Stromal cell of bone marrow (primary cell): ENCODE measurements around the gene OR1L8.
"Not testable (repeated sequence)": the region's sequence is repeated elsewhere in the genome, so short reads cannot be mapped to it uniquely, and the experiment has no call there.

Experiments
- DNase-seq: peaks from one replicate; pipeline ENCODE4 v3.0.0-alpha.2; 2012; ENCODE audit warnings: low read depth

The OR1L8 gene, protein sequence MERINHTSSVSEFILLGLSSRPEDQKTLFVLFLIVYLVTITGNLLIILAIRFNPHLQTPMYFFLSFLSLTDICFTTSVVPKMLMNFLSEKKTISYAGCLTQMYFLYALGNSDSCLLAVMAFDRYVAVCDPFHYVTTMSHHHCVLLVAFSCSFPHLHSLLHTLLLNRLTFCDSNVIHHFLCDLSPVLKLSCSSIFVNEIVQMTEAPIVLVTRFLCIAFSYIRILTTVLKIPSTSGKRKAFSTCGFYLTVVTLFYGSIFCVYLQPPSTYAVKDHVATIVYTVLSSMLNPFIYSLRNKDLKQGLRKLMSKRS

DNA sequence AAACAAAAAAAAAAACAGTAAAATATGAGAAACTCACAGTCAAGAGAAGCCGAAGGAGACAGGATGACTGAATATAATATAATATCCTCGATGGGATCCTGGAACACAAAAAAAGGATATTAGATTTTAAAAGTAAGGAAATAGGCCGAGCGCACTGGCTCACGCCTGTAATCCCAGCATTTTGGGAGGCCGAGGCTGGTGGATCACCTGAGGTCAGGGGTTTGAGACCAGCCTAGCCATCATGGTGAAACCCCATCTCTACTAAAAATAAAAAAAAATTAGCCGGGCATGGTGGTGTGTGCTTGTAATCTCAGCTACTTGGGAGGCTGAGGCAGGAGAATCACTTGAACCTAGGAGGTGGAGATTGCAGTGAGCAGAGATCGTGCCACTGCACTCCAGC lies at the start of gene OR1L8:
OR1L8 (minus strand) TSS at position 101 of the 400 bp plus-strand sequence. CDS start 14,907 bp downstream, outside the sequence.
- not testable (repeated sequence) for DNase-seq

DNA sequence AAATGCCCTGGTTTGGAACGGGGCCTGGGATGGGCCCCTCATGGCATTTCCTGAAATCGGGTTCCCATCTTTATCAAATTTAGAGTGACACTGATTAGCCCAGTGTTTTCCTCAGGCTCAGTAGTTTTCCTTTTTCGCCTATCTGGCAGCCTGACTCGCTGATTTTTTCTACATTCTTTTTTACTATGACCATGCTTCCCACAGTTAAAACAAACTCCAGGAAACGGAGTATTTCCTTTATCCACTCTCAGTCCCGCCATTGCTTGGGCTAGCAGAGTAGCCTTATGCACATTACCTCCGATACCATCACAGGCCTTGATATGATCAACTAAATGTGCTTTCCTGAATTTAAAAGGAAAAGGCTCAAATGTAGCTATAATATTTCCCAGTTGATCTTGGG lies 36.8 kb upstream of the OR1L8 start:
- no peak for DNase-seq

DNA sequence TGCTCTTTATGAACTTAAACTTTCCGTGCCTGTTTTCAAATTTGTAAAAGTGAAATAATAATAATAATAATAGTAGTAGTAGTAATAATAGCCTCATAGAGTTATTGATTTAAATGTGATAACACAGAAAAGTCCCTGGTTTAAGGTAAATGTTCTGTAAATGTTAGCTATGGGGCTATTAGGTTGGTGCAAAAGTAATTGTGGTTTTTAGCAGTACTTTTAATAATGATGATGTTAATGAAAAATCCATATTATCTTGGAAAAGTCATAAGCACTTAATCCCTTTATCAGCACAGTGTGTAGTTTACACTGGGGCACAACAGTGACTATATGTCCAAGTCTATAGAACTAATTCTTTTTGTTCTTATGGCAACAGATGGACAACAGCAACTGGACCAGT lies 31.2 kb upstream of the OR1L8 start, which contains the start of gene OR1Q1:
OR1Q1 (plus strand) TSS at position 377 of the 400 bp plus-strand sequence; CDS start at position 377, 0 bp downstream.
- no peak for DNase-seq

DNA sequence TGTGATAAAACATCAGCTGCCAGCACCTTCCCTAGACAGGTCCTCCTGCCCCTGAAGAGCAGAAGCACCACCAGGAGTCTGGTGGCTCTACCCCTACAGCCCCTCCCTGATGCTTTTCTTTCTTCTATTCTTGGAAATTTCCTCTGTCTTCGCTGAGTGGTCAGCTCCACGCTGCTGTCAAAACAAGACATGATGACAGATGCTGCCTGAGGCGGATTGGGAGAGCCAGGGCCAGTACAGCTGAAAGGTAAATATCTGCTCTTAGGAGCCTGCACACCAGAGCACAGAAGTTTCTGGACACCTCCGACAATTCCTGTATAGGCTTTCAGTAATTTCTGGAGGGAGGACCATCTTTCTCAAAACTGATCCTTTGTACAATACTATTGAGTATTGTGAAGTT lies 26.6 kb upstream of the OR1L8 start:
- no peak for DNase-seq

DNA sequence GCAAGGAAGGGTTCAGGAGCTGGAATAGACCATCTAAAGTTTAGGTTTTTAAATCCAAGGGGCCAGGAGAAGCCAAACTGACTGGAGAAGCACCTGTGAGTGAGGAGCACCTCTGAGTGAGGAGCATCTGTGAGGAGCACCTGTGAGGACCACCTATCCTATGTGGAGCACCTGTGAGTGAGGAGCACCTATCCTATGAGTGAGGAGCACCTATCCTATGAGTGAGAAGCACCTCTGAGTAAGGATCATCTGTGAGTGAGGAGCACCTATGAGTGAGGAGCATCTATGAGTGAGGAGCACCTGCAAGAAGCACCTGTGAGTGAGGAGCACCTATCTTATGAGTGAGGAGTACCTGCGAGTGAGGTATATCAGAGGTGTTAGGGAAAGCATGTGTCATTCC lies 23.4 kb upstream of the OR1L8 start:
- no peak for DNase-seq

DNA sequence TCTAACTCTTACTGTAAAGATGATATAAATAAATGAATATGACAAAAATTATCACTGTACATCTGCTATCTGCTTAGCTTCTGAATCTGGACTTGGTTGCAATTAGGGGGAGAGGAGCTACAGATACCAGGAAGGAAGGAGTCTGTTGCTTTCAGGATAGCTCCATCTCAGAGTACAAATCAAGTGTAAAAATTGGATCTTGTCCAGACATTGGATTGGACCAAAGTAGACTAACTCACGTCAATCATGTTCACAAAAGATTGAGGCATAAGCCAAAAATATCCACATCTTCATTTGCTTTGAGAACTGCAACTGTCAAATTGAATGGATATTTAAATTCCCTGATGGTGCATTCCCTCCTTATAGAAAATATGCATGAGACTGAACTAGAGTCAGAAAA lies 22.5 kb upstream of the OR1L8 start:
- DNase-seq = no peak

DNA sequence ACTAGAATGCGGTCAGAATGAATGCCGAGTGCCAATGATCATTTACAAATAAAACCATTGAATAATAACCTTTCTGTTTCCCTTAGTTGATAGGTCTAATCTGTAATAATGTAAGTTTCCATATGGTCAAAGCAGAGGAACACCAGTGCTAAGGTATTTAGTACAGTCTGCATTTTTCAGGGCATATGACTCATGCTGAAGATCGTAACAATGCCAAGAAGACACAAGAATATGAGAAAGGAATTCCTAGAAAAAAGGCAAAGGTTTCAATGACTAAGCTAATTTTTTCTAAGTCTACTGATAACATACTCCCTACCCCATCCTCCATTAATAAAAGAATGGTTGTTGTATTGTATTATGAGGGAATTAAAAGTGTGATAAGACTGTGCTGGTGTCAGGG lies 2.8 kb downstream of the OR1L8 start:
- DNase-seq = peak; percentile 3

DNA sequence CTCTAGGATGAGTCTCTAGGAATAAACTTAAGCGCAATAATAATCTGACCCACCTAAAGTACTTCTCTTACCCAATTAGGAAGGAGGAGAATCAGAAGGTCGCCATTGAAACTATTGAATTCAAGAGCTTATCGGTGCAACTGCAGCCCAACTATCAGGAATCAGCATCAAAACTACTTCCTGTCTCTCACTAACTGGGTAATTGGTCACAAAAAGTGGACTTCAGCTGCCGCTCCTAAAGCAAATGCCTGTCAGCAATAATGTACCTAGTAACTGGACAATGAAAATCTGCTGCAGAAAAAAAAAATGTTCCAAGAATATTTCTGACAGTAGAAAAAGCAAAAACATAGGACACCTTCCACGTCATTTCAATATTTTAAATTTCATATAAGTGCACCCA lies 3.3 kb downstream of the OR1L8 start:
- DNase-seq = no peak

DNA sequence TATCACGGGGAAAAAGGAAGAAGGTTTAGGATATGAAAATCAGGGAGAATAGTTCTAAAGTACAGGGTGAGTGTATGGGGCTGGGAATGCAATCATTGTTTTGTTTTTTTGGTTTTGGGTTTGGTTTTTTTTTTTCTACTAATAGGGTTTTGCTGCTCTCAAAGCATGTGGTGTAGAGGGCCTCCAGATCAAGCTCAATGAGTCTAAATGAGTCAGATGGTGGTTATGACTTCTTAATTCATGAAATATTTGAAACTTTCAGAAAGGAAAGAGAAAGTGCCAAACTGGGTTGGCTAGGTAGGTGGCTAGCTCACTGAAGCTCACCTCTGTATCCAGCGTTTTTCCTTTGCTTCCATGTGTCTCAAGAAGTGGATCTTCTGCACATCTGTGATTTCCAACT lies 10.7 kb downstream of the OR1L8 start:
- peak; percentile 8 for DNase-seq

DNA sequence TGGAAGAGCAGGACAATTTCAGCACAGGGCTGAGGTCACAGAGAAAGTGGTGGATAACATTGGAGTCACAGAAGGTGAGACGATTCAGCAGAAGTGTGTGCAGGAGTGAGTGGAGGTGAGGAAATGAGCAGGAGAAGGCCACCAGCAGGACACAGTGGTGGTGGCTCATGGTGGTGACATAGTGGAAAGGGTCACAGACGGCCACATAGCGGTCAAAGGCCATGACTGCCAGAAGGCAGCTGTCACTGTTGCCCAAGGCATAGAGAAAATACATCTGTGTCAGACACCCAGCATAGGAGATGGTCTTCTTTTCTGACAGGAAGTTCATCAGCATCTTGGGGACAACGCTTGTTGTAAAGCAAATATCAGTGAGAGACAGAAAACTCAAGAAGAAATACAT lies 15.3 kb downstream of the OR1L8 start:
- no peak for DNase-seq

DNA sequence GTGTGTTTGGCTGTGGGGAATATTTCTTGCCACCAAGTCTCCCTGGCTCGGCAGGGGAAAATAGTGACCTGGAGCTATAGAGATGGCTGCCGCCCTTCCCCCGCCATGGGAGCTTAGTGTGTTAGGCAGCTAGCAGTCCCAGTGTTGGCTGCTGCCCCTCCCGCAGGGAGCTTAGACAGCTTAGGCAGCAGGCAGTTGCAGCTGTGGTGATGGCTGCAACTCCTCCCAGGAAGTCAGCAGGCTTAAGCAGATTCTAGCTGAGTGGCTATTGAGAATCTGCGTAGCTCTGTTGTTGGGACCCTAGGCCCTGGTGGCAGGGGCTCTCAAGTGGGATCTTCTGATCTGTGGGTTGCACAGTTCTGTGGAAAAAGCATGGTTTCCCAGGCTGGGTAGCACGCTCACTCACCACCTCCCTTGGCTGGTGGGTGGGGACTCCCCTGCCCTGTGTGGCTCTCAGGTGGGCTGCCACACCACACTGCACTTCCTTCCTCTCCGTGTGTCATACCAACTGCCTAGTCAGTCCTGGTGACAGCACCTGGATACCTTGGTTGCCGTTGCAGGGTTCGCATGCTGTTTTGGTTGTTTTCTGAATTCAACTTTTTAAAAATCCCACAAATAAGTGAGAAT lies 20.9 kb downstream of the OR1L8 start:
- no peak for DNase-seq

DNA sequence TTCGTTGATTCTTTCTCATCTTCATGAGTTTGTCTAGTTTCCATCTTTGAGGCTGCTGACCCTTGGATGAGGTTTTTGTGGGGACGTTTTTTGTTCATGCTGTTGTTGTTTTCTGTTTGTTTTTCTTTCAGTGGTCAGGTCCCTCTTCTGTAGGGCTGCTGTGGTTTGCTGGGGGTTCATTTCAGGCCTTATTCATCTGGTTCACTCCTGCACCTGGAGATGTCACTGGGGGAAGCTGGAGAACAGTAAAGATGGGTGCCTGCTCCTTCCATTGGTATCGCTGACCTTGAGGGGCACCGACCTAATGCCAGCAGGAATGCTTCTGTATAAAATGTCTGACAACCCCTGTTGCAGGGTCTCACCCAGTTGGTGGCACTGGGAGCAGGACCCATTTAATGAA lies 21.7 kb downstream of the OR1L8 start:
- DNase-seq = no peak

DNA sequence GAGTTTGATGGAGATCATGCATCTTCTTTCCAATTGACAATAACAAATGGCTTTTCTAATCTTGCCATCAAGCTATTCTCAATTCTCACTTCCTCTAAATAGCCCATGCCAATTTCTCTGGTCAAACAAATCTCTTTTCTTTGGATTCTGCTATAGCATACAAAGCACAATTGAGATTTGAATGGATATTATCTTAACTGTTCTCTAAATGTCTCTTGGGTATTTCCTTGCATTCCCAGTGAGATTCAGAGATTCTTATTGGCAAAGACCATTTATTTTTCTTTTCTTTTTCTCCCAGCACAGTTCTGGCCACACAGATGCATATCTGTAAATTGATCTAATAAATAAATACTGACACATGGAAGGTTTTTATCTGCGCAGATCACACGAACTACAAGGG lies 30.4 kb downstream of the OR1L8 start, which contains the start of gene OR1N2:
OR1N2 (plus strand) TSS at position 301 of the 400 bp plus-strand sequence. CDS start 100 bp downstream, outside the sequence.
- no peak for DNase-seq

DNA sequence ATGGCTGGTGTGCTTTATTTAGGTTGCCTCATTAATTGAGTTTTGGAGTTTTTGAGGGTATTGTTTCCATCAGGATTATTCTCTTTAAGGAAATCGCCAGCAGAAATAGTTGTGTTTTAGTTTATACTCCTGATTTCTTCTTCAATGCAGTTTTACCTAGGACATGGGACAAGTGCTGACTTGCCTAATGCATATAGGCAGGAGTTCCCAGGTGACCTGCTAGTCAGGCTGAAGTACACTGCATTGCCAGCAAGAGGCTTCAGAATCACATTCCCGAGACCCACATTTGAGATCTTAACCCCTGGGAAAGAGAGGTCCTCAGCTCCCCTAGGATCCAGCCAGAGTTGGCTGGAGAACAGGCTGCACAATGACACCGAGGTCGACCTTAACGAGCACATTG lies 31.8 kb downstream of the OR1L8 start:
- DNase-seq = no peak

DNA sequence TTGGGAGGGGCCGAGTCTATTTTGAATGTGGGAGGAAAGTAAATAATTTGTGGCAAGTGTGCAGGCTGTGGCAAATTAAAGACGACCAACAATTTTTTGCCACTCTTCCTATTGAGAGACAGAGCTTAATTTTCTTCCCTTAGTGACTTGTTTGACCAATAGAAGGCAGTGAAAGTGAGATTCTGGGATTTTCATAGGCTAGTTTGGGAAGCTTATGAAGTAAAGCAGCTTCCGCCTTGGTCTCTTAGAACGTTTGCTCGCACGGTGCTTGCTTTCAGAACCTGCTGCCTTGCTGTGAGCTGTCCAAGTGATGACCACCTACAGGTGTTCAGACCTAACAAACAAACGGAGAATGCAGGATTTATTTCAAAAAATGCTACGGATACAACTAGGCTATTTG lies 37.0 kb downstream of the OR1L8 start:
- DNase-seq = no peak

DNA sequence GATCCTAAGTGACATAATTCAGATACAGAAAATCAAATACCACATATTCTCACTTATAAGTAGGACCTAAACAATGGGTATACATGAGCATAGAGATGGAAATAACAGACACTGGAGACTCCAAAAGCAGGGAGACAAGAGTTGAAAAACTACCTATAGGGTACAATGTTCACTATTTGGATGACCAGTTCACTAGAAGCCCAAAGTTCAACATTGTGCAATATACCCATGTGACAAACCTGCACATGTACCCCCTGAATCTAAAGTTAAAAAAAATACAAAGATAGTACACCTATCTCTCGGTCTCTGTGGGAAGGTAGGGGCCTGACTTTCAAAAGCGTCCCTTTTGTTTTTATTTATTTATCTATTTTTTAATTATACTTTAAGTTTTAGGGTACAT lies 44.4 kb downstream of the OR1L8 start:
- DNase-seq = no peak

DNA sequence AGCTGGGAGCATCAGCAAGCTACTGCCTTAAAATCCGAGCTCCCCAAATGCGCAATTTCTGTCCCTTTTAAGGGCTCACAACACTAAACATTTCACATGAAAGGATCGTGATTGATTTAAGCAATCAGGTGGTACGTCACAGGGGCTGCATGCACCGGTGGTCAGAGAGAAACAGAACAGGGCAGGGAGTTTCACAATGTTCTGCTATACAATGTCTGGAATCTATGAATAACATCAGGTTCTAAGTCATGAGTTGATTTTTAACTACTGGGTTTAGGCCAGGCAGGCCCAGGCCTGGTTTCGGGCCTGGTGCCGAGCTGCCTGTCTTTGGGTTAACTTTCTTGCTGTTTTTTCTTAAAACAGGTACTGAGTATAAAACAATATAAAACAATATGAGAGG lies 46.1 kb downstream of the OR1L8 start:
- DNase-seq = not testable (repeated sequence)

DNA sequence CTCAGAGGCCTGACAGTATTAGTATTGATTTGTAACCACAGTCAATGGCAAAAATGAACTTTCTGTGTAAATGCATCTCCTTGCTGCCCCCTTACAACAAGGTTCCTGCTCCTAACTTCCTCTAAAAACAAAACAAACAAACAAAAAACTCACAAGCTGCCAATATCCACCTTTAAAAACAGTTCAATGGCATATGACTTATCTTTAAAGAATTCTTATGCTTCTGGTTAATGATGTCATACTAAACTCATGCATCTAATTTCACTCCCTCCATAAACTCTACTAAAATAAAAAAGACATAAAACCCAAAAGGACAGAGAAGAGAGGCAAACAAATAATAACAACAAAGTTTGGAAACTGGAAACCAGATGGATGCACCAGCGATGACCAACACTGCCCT lies 47.0 kb downstream of the OR1L8 start:
- DNase-seq = no peak

DNA sequence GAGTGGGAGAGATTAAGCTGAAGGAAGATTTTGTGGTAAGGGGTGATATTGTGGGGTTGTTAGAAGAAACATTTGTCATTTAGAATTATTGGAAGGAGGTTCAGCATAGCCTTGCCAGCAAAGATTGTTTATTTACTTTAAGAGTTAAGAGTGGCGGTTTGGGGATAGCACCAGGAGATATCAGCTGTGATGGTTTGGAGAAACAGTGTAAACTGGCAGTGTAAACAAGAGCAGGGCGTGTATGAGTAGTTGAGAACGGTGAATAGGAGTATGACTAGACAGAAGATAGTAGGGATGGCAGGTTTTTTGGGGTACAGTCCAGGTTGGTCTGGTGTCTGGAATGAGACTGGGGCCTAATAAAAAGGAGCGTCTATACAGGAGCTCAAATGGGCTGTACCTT lies 52.0 kb downstream of the OR1L8 start:
- not testable (repeated sequence) for DNase-seq

DNA sequence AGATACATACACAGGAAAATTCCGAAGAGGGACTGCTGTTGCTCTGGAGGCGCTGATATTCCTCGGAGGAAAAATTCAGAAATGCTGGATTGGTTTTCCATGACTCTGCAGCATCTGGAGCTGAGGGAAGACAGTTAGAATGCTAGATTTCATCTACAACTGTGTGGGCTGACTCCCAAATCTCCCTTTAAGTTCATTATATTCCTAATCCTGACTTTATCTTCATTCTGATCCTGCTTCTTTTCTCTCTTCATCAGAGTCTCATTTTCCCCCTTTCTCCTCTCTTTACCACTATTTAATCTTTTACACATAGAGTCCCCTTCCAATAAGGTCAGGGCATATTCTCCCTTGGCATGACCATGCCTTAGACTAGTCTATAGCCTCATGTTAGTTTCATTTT lies 56.0 kb downstream of the OR1L8 start, which contains the start of gene OR1N1:
OR1N1 (minus strand) TSS at position 101 of the 400 bp plus-strand sequence; CDS start at position 101, 0 bp downstream.
- DNase-seq = no peak

DNA sequence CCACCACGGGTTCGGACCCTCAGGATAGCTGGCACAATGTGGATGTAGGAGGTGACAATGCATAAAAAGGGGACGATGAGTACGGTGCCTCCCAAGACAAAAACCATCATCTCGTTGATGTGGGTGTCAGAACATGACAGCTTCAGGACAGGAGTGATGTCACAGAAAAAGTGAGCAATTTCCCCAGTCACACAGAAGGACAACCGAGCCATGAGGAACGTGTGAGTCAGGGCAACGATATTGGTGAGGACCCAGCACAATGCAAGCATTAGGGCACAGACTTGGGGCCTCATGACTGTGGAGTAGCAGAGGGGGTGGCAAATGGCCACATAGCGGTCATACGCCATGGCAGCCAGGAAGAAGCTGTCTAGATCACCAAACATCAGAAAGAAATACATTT lies 56.6 kb downstream of the OR1L8 start:
- DNase-seq = no peak

DNA sequence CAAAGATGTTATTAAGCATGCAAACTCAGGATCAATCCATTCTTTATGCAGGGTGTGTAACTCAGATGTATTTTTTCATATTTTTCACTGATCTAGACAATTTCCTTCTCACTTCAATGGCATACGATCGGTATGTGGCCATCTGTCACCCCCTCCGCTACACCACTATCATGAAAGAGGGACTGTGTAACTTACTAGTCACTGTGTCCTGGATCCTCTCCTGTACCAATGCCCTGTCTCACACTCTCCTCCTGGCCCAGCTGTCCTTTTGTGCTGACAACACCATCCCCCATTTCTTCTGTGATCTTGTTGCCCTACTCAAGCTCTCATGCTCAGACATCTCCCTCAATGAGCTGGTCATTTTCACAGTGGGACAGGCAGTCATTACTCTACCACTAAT lies 63.8 kb downstream of the OR1L8 start:
- no peak for DNase-seq

DNA sequence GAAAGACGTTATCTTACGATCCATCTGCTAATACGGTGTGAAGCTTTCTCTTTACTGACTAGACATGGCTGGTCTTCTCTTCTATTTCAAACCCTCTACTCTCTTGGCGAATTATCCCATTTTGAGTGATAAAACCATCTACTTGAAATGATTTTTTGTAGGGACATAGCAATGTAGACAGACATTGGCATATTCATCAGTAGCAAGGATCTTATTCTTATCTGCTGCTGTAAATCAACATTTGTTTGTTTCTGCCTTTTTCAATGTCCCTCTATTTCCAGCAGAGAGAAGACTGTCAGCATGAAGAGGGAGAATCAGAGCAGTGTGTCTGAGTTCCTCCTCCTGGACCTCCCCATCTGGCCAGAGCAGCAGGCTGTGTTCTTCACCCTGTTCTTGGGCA lies 64.3 kb downstream of the OR1L8 start, which contains the start of gene OR1J4:
OR1J4 (plus strand) TSS at position 301 of the 400 bp plus-strand sequence; CDS start at position 301, 0 bp downstream.
- no peak for DNase-seq
